HepG2 (cell line): ENCODE data around the gene MPV17L. TPM values are rescaled to one million over a fixed set of nuclear protein-coding genes. Genes with fewer than 3 reads are reported as not detected.

Source experiments
- CBX2 ChIP-seq, 2 experiments: fragments of 200-600 bp in 1 of 2; sonication (generic); formaldehyde crosslinking in 1 of 2; IDR thresholded peaks; 2 replicates each; pipeline versions ENCODE4 v1.7.0 to v1.8.1; 2018 to 2022; ENCODE audit warnings: low read depth in 2 of 2, low read length in 1 of 2, mild to moderate bottlenecking in 1 of 2, missing genetic modification reagents in 1 of 2
- E2F1 ChIP-seq: sonication (generic); formaldehyde crosslinking; IDR thresholded peaks from 2 replicates; pipeline ENCODE4 v1.5.0; 2020; ENCODE audit warnings: missing genetic modification reagents
- FOXK2 ChIP-seq: fragments of 450-650 bp; IDR thresholded peaks from 2 replicates; pipeline ENCODE4 v1.6.1; 2016
- GRHL1 ChIP-seq: sonication (generic); formaldehyde crosslinking; conservative IDR thresholded peaks from 2 replicates; pipeline ENCODE4 v1.8.0; 2022; ENCODE audit warnings: missing genetic modification reagents
- HIVEP1 ChIP-seq: sonication (generic); formaldehyde crosslinking; IDR thresholded peaks from 2 replicates; pipeline ENCODE4 v1.4.0; 2020; ENCODE audit warnings: mild to moderate bottlenecking, missing genetic modification reagents
- KAT7 ChIP-seq: IDR thresholded peaks from 2 replicates; pipeline ENCODE4 v1.6.1; 2018; ENCODE audit warnings: borderline replicate concordance, missing compliant biosample characterization
- MAX ChIP-seq: IDR thresholded peaks from 2 replicates; pipeline ENCODE4 v1.6.1; 2012; ENCODE audit warnings: inconsistent platforms
- NR2F1 ChIP-seq, 2 experiments: fragments of 450-650 bp in 1 of 2; formaldehyde crosslinking in 1 of 2; IDR thresholded peaks; 2 replicates each; pipeline versions ENCODE4 v1.5.0 to v1.6.1; 2016 to 2020; ENCODE audit warnings: mild to moderate bottlenecking in 1 of 2, missing compliant biosample characterization in 1 of 2, missing genetic modification reagents in 1 of 2, moderate library complexity in 1 of 2
- PCBP2 ChIP-seq: fragments of 200-400 bp; formaldehyde crosslinking; optimal IDR thresholded peaks from 2 replicates; pipeline ENCODE3; 2018; ENCODE audit warnings: low read length, low read depth; ENCODE audit not compliant: poor library complexity, severe bottlenecking
- POLR2G ChIP-seq: fragments of 200-400 bp; formaldehyde crosslinking; IDR thresholded peaks from 2 replicates; pipeline ENCODE4 v1.6.1; 2018; ENCODE audit warnings: mild to moderate bottlenecking, low read depth, low read length, moderate library complexity
- RCOR2 ChIP-seq: IDR thresholded peaks from 2 replicates; pipeline ENCODE4 v1.6.1; 2016; ENCODE audit warnings: missing biosample characterization, missing genetic modification reagents
- REST ChIP-seq, 2 experiments: IDR thresholded peaks; 2 replicates each; pipeline ENCODE4 v1.6.1; 2011 to 2012; ENCODE audit warnings: low read length in 2 of 2, borderline replicate concordance in 1 of 2, low read depth in 1 of 2, mild to moderate bottlenecking in 1 of 2, moderate library complexity in 1 of 2
- SNAI1 ChIP-seq: sonication (generic); formaldehyde crosslinking; IDR thresholded peaks from 2 replicates; pipeline ENCODE4 v1.5.0; 2020; ENCODE audit warnings: mild to moderate bottlenecking, missing genetic modification reagents, borderline replicate concordance
- SP5 ChIP-seq: IDR thresholded peaks from 2 replicates; pipeline ENCODE4 v1.6.1; 2016; ENCODE audit warnings: low read depth, borderline replicate concordance
- ZFP90 ChIP-seq: sonication (generic); formaldehyde crosslinking; IDR thresholded peaks from 2 replicates; pipeline ENCODE4 v1.8.0; 2022; ENCODE audit warnings: missing genetic modification reagents, mild to moderate bottlenecking, inconsistent platforms, borderline replicate concordance
- ZNF225 ChIP-seq: sonication (generic); formaldehyde crosslinking; IDR thresholded peaks from 2 replicates; pipeline ENCODE4 v1.4.0; 2020; ENCODE audit warnings: mild to moderate bottlenecking, missing genetic modification reagents
- ZNF260 ChIP-seq: sonication (generic); formaldehyde crosslinking; IDR thresholded peaks from 2 replicates; pipeline ENCODE4 v1.4.0; 2020; ENCODE audit warnings: missing genetic modification reagents, low read depth, mild to moderate bottlenecking, borderline replicate concordance
- ZNF30 ChIP-seq: sonication (generic); formaldehyde crosslinking; IDR thresholded peaks from 2 replicates; pipeline ENCODE4 v1.5.0; 2020; ENCODE audit warnings: mild to moderate bottlenecking, missing genetic modification reagents
- ZNF414 ChIP-seq: sonication (generic); formaldehyde crosslinking; IDR thresholded peaks from 2 replicates; pipeline ENCODE4 v1.5.0; 2020; ENCODE audit warnings: missing genetic modification reagents
- ZNF556 ChIP-seq: sonication (generic); formaldehyde crosslinking; IDR thresholded peaks from 2 replicates; pipeline ENCODE4 v1.4.0; 2020; ENCODE audit warnings: mild to moderate bottlenecking, missing genetic modification reagents, borderline replicate concordance
- ZNF674 ChIP-seq: sonication (generic); formaldehyde crosslinking; IDR thresholded peaks from 2 replicates; pipeline ENCODE4 v1.5.0; 2020; ENCODE audit warnings: low read depth, mild to moderate bottlenecking, missing genetic modification reagents
- ZNF713 ChIP-seq: sonication (generic); formaldehyde crosslinking; IDR thresholded peaks from 2 replicates; pipeline ENCODE4 v1.4.0; 2020; ENCODE audit warnings: mild to moderate bottlenecking, missing genetic modification reagents
- ZNF768 ChIP-seq: sonication (generic); formaldehyde crosslinking; IDR thresholded peaks from 2 replicates; pipeline ENCODE4 v1.4.0; 2020; ENCODE audit warnings: missing genetic modification reagents
- ZNF790 ChIP-seq: sonication (generic); formaldehyde crosslinking; IDR thresholded peaks from 2 replicates; pipeline ENCODE4 v1.8.0; 2022; ENCODE audit warnings: missing genetic modification reagents, mild to moderate bottlenecking, borderline replicate concordance
- polyA plus RNA-seq, 8 experiments: library from polyadenylated mRNA; depleted of rRNA in 3 of 8; stranded (reverse) in 7 of 8; unstranded in 1 of 8; fragments of >200 nt; fragmentation: Illumina TruSeq in 4 of 8; extraction: Trizol in 4 of 8; gene quantifications; 2 replicates each; pipeline versions ENCODE4 v1.2.1 to v1.2.3, GENCODE V29; 2011 to 2016; ENCODE audit warnings: low read depth in 4 of 8, missing spikeins in 1 of 8, mixed read lengths in 1 of 8; ENCODE audit not compliant: insufficient read depth in 1 of 8
- total RNA-seq, 5 experiments: library from RNA; depleted of rRNA; stranded (reverse); fragments of >200 nt; fragmentation: Illumina TruSeq; extraction: Trizol; gene quantifications; 2 replicates each; pipeline ENCODE4 v1.2.3, GENCODE V29; 2016; ENCODE audit warnings: low read depth in 1 of 5

MPV17L gene
- total and polyA plus RNA-seq, 2 of the 13 experiments (the other 11 are each of a cell fraction or from before 2014, with no cell fraction given): 34.7 to 63.8 TPM

GRCh38 chr16:15443753-15444152, 48.2 kb downstream of the MPV17L start (continued):
- TF ChIP-seq GRHL1 (CRISPR knock-in tag): no peak
- no peak for TF ChIP-seq ZNF768 (CRISPR knock-in tag)
- TF ChIP-seq SP5 (CRISPR knock-in tag): no peak
- peak; percentile 54; the same call in 1 of the 2 replicates for TF ChIP-seq FOXK2
- TF ChIP-seq MAX: no peak
- TF ChIP-seq PCBP2: no peak
- TF ChIP-seq ZFP90 (CRISPR knock-in tag): no peak
- TF ChIP-seq ZNF225 (CRISPR knock-in tag): no peak
- no peak for TF ChIP-seq POLR2G
- no peak for TF ChIP-seq NR2F1 (CRISPR knock-in tag; IDR thresholded peaks at IDR 0.05)
- no peak for TF ChIP-seq SNAI1 (CRISPR knock-in tag)
- no peak for TF ChIP-seq REST (IDR thresholded peaks at IDR 0.05; ENCODE audit: borderline replicate concordance in 1 of 2, low read depth in 1 of 2, low read length in 2 of 2)
- TF ChIP-seq HIVEP1 (CRISPR knock-in tag): no peak
- TF ChIP-seq ZNF790 (CRISPR knock-in tag): no peak; the same call in 1 of the 2 replicates
- TF ChIP-seq ZNF674: no peak
- TF ChIP-seq ZNF260 (CRISPR knock-in tag): no peak
- TF ChIP-seq ZNF414 (CRISPR knock-in tag): no peak
- TF ChIP-seq ZNF556 (CRISPR knock-in tag): no peak
- TF ChIP-seq E2F1 (CRISPR knock-in tag): no peak
- TF ChIP-seq ZNF713 (CRISPR knock-in tag): no peak
- no peak for TF ChIP-seq ZNF30 (CRISPR knock-in tag)
- peak; percentile 29; the same call in 1 of the 2 replicates for TF ChIP-seq RCOR2 (CRISPR knock-in tag)
- no peak for TF ChIP-seq KAT7
- TF ChIP-seq CBX2 (IDR thresholded peaks at IDR 0.05; ENCODE audit: low read depth, low read length): no peak
- TF ChIP-seq CBX2 (CRISPR knock-in tag; IDR thresholded peaks at IDR 0.05; ENCODE audit: low read depth): no peak
